Spleen (tissue), 11 donors: Measurements from ENCODE around the gene B4GALT6. TPM values are rescaled to one million over a fixed set of nuclear protein-coding genes. Genes with fewer than 3 reads are reported as not detected.

ENCODE experiments used
- DNase-seq: peaks from one replicate; pipeline ENCODE4 v3.0.0-alpha.2; 2020
- H3K27ac ChIP-seq, 8 donors: fragments of 200-600 bp; sonication (generic) in 7 of 8; 1 replicate in 4 of 8; 2 replicates in 4 of 8; pipeline versions ENCODE4 v1.5.0 to v1.8.0; 2016 to 2021; ENCODE audit warnings: inconsistent platforms in 4 of 8, mild to moderate bottlenecking in 4 of 8, moderate library complexity in 1 of 8
- H3K27me3 ChIP-seq, 7 donors: fragments of 200-600 bp; sonication (generic) in 6 of 7; replicated peaks in 1 of 7; 1 replicate in 4 of 7; 2 replicates in 3 of 7; pipeline versions ENCODE4 v1.5.0 to v1.8.0; 2016 to 2021; ENCODE audit warnings: inconsistent platforms in 3 of 7, mild to moderate bottlenecking in 1 of 7
- H3K36me3 ChIP-seq, 6 donors: fragments of 200-600 bp; sonication (generic) in 5 of 6; 1 replicate in 4 of 6; 2 replicates in 2 of 6; pipeline versions ENCODE4 v1.5.0 to v1.8.0; 2016 to 2021; ENCODE audit warnings: inconsistent platforms in 2 of 6
- H3K4me1 ChIP-seq, 6 donors: fragments of 200-600 bp; sonication (generic) in 5 of 6; 1 replicate in 3 of 6; 2 replicates in 3 of 6; pipeline versions ENCODE4 v1.5.0 to v1.8.0; 2016 to 2021; ENCODE audit warnings: inconsistent platforms in 3 of 6
- H3K4me3 ChIP-seq, 8 donors: fragments of 200-600 bp; sonication (generic) in 7 of 8; 1 replicate in 4 of 8; 2 replicates in 4 of 8; pipeline versions ENCODE4 v1.5.0 to v1.8.0; 2016 to 2021; ENCODE audit warnings: inconsistent platforms in 4 of 8, mild to moderate bottlenecking in 4 of 8, moderate library complexity in 2 of 8
- H3K9me3 ChIP-seq, 8 donors: fragments of 200-600 bp; sonication (generic) in 7 of 8; 1 replicate in 4 of 8; 2 replicates in 4 of 8; pipeline versions ENCODE4 v1.5.0 to v1.8.0; 2016 to 2021; ENCODE audit warnings: inconsistent platforms in 4 of 8
- CTCF ChIP-seq, 11 experiments: fragments of 200-600 bp in 7 of 11; fragments of 450-650 bp in 4 of 11; sonication (generic) in 4 of 11; IDR thresholded peaks in 8 of 11; conservative IDR thresholded peaks in 3 of 11; 1 replicate in 7 of 11; 2 replicates in 4 of 11; pipeline versions ENCODE4 v1.4.0 to v1.8.0; 2016 to 2021; ENCODE audit warnings: antibody characterized with exemption in 11 of 11, inconsistent platforms in 4 of 11, mild to moderate bottlenecking in 1 of 11
- POLR2A ChIP-seq, 3 donors: fragments of 450-650 bp; IDR thresholded peaks; one replicate each; pipeline ENCODE4 v1.5.1; 2017; ENCODE audit warnings: antibody characterized with exemption in 3 of 3, mild to moderate bottlenecking in 1 of 3
- POLR2AphosphoS5 ChIP-seq, 3 donors: sonication (generic); formaldehyde crosslinking; IDR thresholded peaks; one replicate each; pipeline ENCODE4 v1.5.1; 2017; ENCODE audit warnings: antibody characterized with exemption in 3 of 3
- WGBS, 5 donors: extraction: QIAGEN DNeasy Blood & Tissue Kit in 3 of 5; methylation state at CpG; one replicate each; pipeline versions ENCODE4 v1.1.5 to v1.1.7; 2013 to 2018; 5-methylcytosine and 5-hydroxymethylcytosine counted together
- intact Hi-C: fragments of 100-400 bp; cut with DNase I; formaldehyde crosslinking; loops from one replicate; pipeline ENCODE4 v1.15.0; 2023; ENCODE audit warnings: low total_unique reads
- polyA plus RNA-seq, 3 donors: library from polyadenylated mRNA; stranded (reverse); fragments of 200-250 nt; gene quantifications; one replicate each; pipeline ENCODE4 v1.2.1, GENCODE V29; 2013
- total RNA-seq, 7 donors: library from RNA; depleted of rRNA in 3 of 7; stranded (reverse); fragments of >200 nt in 3 of 7; fragmentation: NEBNext Ultra II Directional in 4 of 7; extraction: Animal tissue kit (Norgen Biotek cat#: 25700) in 4 of 7; gene quantifications; one replicate each; pipeline versions ENCODE4 v1.1.0 to v1.2.1, GENCODE V29; 2016 to 2021
- donor health status: healthy with polysubstance abuse.
- donor health status: DM: no; HTN: no; CAD: no; lungs with moderate emphysema.
- donor health status: DM: no; HTN: no; CAD: no.
- donor health status: Bipolar disorder and iron deficiency.
- donor health status: healthy.
- donor health status: DM: no; HTN: no; CAD: no.
- donor health status: DM: yes; HTN: yes; CAD: no.

B4GALT6 gene
- total and polyA plus RNA-seq, 10 donors, result 0.42 to 9.1 (median 3.7) TPM

DNA sequence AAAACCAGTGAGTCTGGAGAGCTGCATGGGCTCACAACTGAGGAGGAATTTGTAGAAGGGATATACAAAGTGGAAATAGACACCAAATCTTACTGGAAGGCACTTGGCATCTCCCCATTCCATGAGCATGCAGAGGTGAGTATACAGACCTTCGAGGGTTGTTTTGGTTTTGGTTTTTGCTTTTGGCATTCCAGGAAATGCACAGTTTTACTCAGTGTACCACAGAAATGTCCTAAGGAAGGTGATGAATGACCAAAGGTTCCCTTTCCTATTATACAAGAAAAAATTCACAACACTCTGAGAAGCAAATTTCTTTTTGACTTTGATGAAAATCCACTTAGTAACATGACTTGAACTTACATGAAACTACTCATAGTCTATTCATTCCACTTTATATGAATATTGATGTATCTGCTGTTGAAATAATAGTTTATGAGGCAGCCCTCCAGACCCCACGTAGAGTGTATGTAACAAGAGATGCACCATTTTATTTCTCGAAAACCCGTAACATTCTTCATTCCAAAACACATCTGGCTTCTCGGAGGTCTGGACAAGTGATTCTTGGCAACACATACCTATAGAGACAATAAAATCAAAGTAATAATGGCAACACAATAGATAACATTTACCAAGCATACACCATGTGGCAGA is 89.1 kb downstream of the B4GALT6 start:
- WGBS, 5 donors, result 78 to 87% (median 85%) methylated on average over 5 of the region's 5 CpGs
- Histone ChIP-seq H3K27ac (no peak overlapping the region), H3K27me3 (no peaks in the 10 kb centered on the region), H3K36me3 (no peaks in the 10 kb centered on the region), H3K9me3 (no peaks in the 10 kb centered on the region), H3K4me1 (peaks cover 0 to 7% (median 0%) of the 10 kb centered on the region in 6 donors), H3K4me3 (no peak overlapping the region)
- TF ChIP-seq POLR2AphosphoS5 (IDR thresholded peaks at IDR 0.05) (no peak), POLR2A (IDR thresholded peaks at IDR 0.05) (no peak), CTCF (IDR thresholded peaks at IDR 0.05 in 8 of 11, conservative IDR thresholded peaks at IDR 0.05 in 3 of 11) (no peak)
- DNase-seq, result no peak
- intact Hi-C loops, result no loop called here

DNA sequence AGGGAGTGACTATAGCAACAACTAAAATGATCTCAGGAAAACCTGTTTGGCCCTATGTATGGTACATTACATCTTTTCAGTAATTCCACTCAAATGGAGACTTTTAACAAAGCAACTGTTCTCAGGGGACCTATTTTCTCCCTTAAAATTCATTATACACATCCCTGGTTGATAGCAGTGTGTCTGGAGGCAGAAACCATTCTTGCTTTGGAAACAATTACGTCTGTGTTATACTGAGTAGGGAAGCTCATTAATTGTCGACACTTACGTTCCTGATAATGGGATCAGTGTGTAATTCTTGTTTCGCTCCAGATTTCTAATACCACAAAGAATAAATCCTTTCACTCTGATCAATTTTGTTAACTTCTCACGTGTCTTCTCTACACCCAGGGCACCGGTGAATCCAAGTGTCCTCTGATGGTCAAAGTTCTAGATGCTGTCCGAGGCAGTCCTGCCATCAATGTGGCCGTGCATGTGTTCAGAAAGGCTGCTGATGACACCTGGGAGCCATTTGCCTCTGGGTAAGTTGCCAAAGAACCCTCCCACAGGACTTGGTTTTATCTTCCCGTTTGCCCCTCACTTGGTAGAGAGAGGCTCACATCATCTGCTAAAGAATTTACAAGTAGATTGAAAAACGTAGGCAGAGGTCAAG is 91.7 kb downstream of the B4GALT6 start:
- Histone ChIP-seq H3K4me3 (no peak overlapping the region), H3K27ac (no peak overlapping the region), H3K4me1 (peaks cover 0 to 7% (median 0%) of the 10 kb centered on the region in 6 donors), H3K27me3 (no peaks in the 10 kb centered on the region), H3K36me3 (no peaks in the 10 kb centered on the region), H3K9me3 (no peaks in the 10 kb centered on the region)
- WGBS, 5 donors, result 86 to 92% (median 91%) methylated on average over 10 of the region's 10 CpGs
- no peak for TF ChIP-seq POLR2A (IDR thresholded peaks at IDR 0.05)
- no peak for DNase-seq
- intact Hi-C loops, result no loop called here

DNA sequence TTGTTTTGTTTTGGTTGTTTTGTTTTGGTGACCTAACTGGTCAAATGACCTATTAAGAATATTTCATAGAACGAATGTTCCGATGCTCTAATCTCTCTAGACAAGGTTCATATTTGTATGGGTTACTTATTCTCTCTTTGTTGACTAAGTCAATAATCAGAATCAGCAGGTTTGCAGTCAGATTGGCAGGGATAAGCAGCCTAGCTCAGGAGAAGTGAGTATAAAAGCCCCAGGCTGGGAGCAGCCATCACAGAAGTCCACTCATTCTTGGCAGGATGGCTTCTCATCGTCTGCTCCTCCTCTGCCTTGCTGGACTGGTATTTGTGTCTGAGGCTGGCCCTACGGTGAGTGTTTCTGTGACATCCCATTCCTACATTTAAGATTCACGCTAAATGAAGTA is 92.8 kb downstream of the B4GALT6 start, which contains the start of gene TTR:
TTR (plus strand) TSS at position 250 of the 400 bp plus-strand sequence; CDS start at position 276, 26 bp downstream.
- H3K27me3 ChIP-seq, result no peaks in the 10 kb centered on the region
- no peaks in the 10 kb centered on the region for H3K9me3 ChIP-seq
- no peak within 1 kb of the TSS for H3K27ac ChIP-seq
- H3K4me3 ChIP-seq, result no peak within 1 kb of the TSS
- DNase-seq, result no peak
- TF ChIP-seq POLR2A (IDR thresholded peaks at IDR 0.05), result no peak
- no peak for TF ChIP-seq CTCF (IDR thresholded peaks at IDR 0.05 in 8 of 11, conservative IDR thresholded peaks at IDR 0.05 in 3 of 11)
- TF ChIP-seq POLR2AphosphoS5 (IDR thresholded peaks at IDR 0.05), result no peak
- intact Hi-C loops, result no loop called here
- peaks cover 0 to 7% (median 0%) of the 10 kb centered on the region in 6 donors for H3K4me1 ChIP-seq
- no peaks in the 10 kb centered on the region for H3K36me3 ChIP-seq
- 75 to 90% (median 81%) methylated on average over 5 of the region's 5 CpGs for WGBS, 5 donors

GRCh38 chr18:31591113-31591512 is 93.3 kb downstream of the B4GALT6 start:
- 48 to 76% (median 66%) methylated on average over 2 of the region's 2 CpGs for WGBS, 5 donors
- TF ChIP-seq POLR2A (IDR thresholded peaks at IDR 0.05) (no peak), POLR2AphosphoS5 (IDR thresholded peaks at IDR 0.05) (no peak), CTCF (IDR thresholded peaks at IDR 0.05 in 8 of 11, conservative IDR thresholded peaks at IDR 0.05 in 3 of 11) (no peak)
- Histone ChIP-seq H3K9me3 (no peaks in the 10 kb centered on the region), H3K36me3 (no peaks in the 10 kb centered on the region), H3K4me1 (peaks cover 0 to 7% (median 0%) of the 10 kb centered on the region in 6 donors), H3K27me3 (no peaks in the 10 kb centered on the region), H3K4me3 (no peak overlapping the region), H3K27ac (no peak overlapping the region)
- intact Hi-C loops, result no loop called here
- DNase-seq, result no peak
